Measurements from ENCODE around the gene P2RY8. TPM values are rescaled to one million over a fixed set of nuclear protein-coding genes. Genes with fewer than 3 reads are reported as not detected.

P2RY8 gene
- total and polyA plus RNA-seq, 10 of the 15 experiments (the other 5 are each of a cell fraction or from before 2014, with no cell fraction given), result 2.0 to 64.4 (median 36.5) TPM

- TF ChIP-seq RUNX3 (IDR thresholded peaks at IDR 0.05; ENCODE audit: low read length), result peak; percentile 34
- TF ChIP-seq CREB1 (IDR thresholded peaks at IDR 0.05; ENCODE audit: low read depth), result 0 out of 2 replicates have a peak, but pooled peaks have one; percentile 18
- TF ChIP-seq CREM (IDR thresholded peaks at IDR 0.05; ENCODE audit: low read depth), result peak; percentile 39; the same call in 1 of the 2 replicates
- peak; percentile 95 to 97 for TF ChIP-seq BHLHE40 (IDR thresholded peaks at IDR 0.05; ENCODE audit: borderline replicate concordance in 1 of 2, low read depth in 2 of 2, low read length in 1 of 2)
- no peak for TF ChIP-seq ZBED1 (IDR thresholded peaks at IDR 0.05; ENCODE audit: borderline replicate concordance)
- 0 out of 2 replicates have a peak, but pooled peaks have one; percentile 15 for TF ChIP-seq BMI1 (IDR thresholded peaks at IDR 0.05; ENCODE audit: borderline replicate concordance)
- no peak for TF ChIP-seq HCFC1 (IDR thresholded peaks at IDR 0.05; ENCODE audit: low read length)
- no peak for TF ChIP-seq NR2C2 (IDR thresholded peaks at IDR 0.05; ENCODE audit: borderline replicate concordance, control insufficient read depth, insufficient read length, low read depth)
- no peak for TF ChIP-seq STAT3 (IDR thresholded peaks at IDR 0.05; ENCODE audit: low read depth, low read length)
- TF ChIP-seq E2F8 (IDR thresholded peaks at IDR 0.05; ENCODE audit: low read depth, partially characterized antibody), result no peak
- TF ChIP-seq SUZ12 (IDR thresholded peaks at IDR 0.05; ENCODE audit: unreplicated experiment), result no peak
- peak; percentile 68; the same call in 1 of the 2 replicates for TF ChIP-seq PAX5 (IDR thresholded peaks at IDR 0.05; ENCODE audit: borderline replicate concordance, low read depth, low read length)
- TF ChIP-seq BCL3 (IDR thresholded peaks at IDR 0.05; ENCODE audit: borderline replicate concordance, insufficient read depth, low read depth, low read length, poor library complexity, severe bottlenecking), result peak; percentile 61
- TF ChIP-seq ZNF687 (IDR thresholded peaks at IDR 0.05), result peak; percentile 99
- no peak for TF ChIP-seq TCF7 (IDR thresholded peaks at IDR 0.05; ENCODE audit: borderline replicate concordance)
- TF ChIP-seq POU2F2 (IDR thresholded peaks at IDR 0.05; ENCODE audit: borderline replicate concordance, low read depth, low read length), result peak; percentile 47; the same call in 2 of the 3 replicates
- TF ChIP-seq EZH2 (IDR thresholded peaks at IDR 0.05; ENCODE audit: borderline replicate concordance, control insufficient read depth, low read depth, low read length), result no peak
- TF ChIP-seq ZZZ3 (IDR thresholded peaks at IDR 0.05; ENCODE audit: control insufficient read depth, insufficient read length, low read depth), result no peak
- peak; percentile 81 for TF ChIP-seq NR2F1 (conservative IDR thresholded peaks at IDR 0.05)
- TF ChIP-seq EP300 (IDR thresholded peaks at IDR 0.05; ENCODE audit: borderline replicate concordance in 1 of 2, control insufficient read depth in 1 of 2, low read depth in 2 of 2, low read length in 2 of 2), result peak; percentile 71 to 80; a peak in 3 of 4 replicates
- no peak for TF ChIP-seq SUPT20H (IDR thresholded peaks at IDR 0.05; ENCODE audit: borderline replicate concordance, control insufficient read depth, low read depth, low read length)
- peak; percentile 80 for TF ChIP-seq IKZF1 (conservative IDR thresholded peaks at IDR 0.05)
- TF ChIP-seq MTA3 (IDR thresholded peaks at IDR 0.05; ENCODE audit: borderline replicate concordance, low read length), result no peak; the same call in 1 of the 2 replicates
These were observed 34.7 kb downstream of the P2RY8 start (continued) for GRCh38 chrX:1502241-1502640.
